ENCODE results near the gene SLC43A1.
"Not testable (repeated sequence)": the region's sequence is repeated elsewhere in the genome, so short reads cannot be mapped to it uniquely, and the experiment has no call there.

The SLC43A1 gene

GRCh38 chr11:57460022-57460757, 55.3 kb downstream of the SLC43A1 start, which contains the start of gene RTN4RL2:
RTN4RL2 (plus strand) TSS chr11:57460528; CDS start chr11:57460866, 338 bp downstream.
- peak; percentile 82 for DNase-seq

- peak; percentile 60 for DNase-seq
These were observed 56.1 kb downstream of the SLC43A1 start for GRCh38 chr11:57459164-57460021.

- DNase-seq: peak; percentile 62
These were observed 56.9 kb downstream of the SLC43A1 start for GRCh38 chr11:57458410-57459163.

- DNase-seq: peak; percentile 59
These were observed 57.5 kb downstream of the SLC43A1 start for GRCh38 chr11:57458060-57458409.

- DNase-seq: no peak
These were observed 57.9 kb downstream of the SLC43A1 start for GRCh38 chr11:57457643-57458023.

- DNase-seq: peak; percentile 93
These were observed 58.4 kb downstream of the SLC43A1 start for GRCh38 chr11:57456960-57457642.

GRCh38 chr11:57453543-57454177, 61.8 kb downstream of the SLC43A1 start:
- DNase-seq: no peak

- no peak for DNase-seq
These were observed 69.4 kb downstream of the SLC43A1 start for GRCh38 chr11:57446055-57446454.

GRCh38 chr11:57445122-57445394, 70.4 kb downstream of the SLC43A1 start:
- not testable (repeated sequence) for DNase-seq

- no peak for DNase-seq
These were observed 71.0 kb downstream of the SLC43A1 start for GRCh38 chr11:57444362-57445121.

GRCh38 chr11:57440744-57441414, 74.6 kb downstream of the SLC43A1 start:
- DNase-seq: no peak

- no peak for DNase-seq
These were observed 75.7 kb downstream of the SLC43A1 start for GRCh38 chr11:57439786-57440185.

GRCh38 chr11:57438345-57439285, 76.9 kb downstream of the SLC43A1 start:
- DNase-seq: no peak

- no peak for DNase-seq
These were observed 79.5 kb downstream of the SLC43A1 start for GRCh38 chr11:57436031-57436430.

GRCh38 chr11:57434640-57435546, 80.6 kb downstream of the SLC43A1 start:
- no peak for DNase-seq

Data from islet precursor cell (in vitro differentiated cells).